CD4-positive, CD25-positive, alpha-beta regulatory T cell (primary cell): ENCODE results near the gene ALG14. TPM values are rescaled to one million over a fixed set of nuclear protein-coding genes. Genes with fewer than 3 reads are reported as not detected.
"Not testable (repeated sequence)": the region's sequence is repeated elsewhere in the genome, so short reads cannot be mapped to it uniquely, and the experiment has no call there.

ENCODE experiments used
- ATAC-seq, 2 donors: fragments of 150-1000 bp; cut with Tn5 transposase; one replicate each; pipeline ENCODE4 v1.10.0; 2021; ENCODE audit warnings: low read depth in 2 of 2, moderate number of reproducible peaks in 2 of 2, moderate library complexity in 1 of 2
- DNase-seq, 3 donors: peaks; one replicate each; pipeline versions ENCODE4 v3.0.0 to v3.0.0-alpha.2; 2012 to 2022; ENCODE audit warnings: mixed read lengths in 1 of 3
- H3K27ac ChIP-seq: one replicate; pipeline ENCODE4 v1.7.0; 2013; ENCODE audit warnings: mild to moderate bottlenecking, low read length; ENCODE audit not compliant: insufficient read depth, poor library complexity, severe bottlenecking
- H3K27me3 ChIP-seq: one replicate; pipeline ENCODE4 v1.7.0; 2013; ENCODE audit warnings: low read length; ENCODE audit not compliant: control insufficient read depth, insufficient read depth
- H3K36me3 ChIP-seq: one replicate; pipeline ENCODE4 v1.7.0; 2013; ENCODE audit warnings: mild to moderate bottlenecking, low read length, moderate library complexity; ENCODE audit not compliant: control insufficient read depth, insufficient read depth
- H3K4me1 ChIP-seq: 2 replicates; pipeline ENCODE4 v1.7.0; 2013; ENCODE audit warnings: mild to moderate bottlenecking, low read length; ENCODE audit not compliant: insufficient read depth, control insufficient read depth, poor library complexity, severe bottlenecking
- H3K4me3 ChIP-seq: one replicate; pipeline ENCODE4 v1.7.0; 2013; ENCODE audit warnings: low read depth, mild to moderate bottlenecking, low read length, moderate library complexity
- H3K9me3 ChIP-seq, 2 experiments: 1 replicate in 1 of 2; 2 replicates in 1 of 2; pipeline ENCODE4 v1.7.0; 2013; ENCODE audit warnings: low read length in 2 of 2, mild to moderate bottlenecking in 1 of 2, moderate library complexity in 1 of 2; ENCODE audit not compliant: control insufficient read depth in 2 of 2
- H3K27ac Mint-ChIP-seq, 3 donors: one replicate each; pipeline ENCODE4 v1.8.0; 2020 to 2022; ENCODE audit warnings: mild to moderate bottlenecking in 3 of 3, mixed read lengths in 3 of 3, moderate library complexity in 2 of 3
- H3K27me3 Mint-ChIP-seq: one replicate; pipeline ENCODE4 v1.8.0; 2022; ENCODE audit warnings: mild to moderate bottlenecking, mixed read lengths
- H3K36me3 Mint-ChIP-seq: one replicate; pipeline ENCODE4 v1.8.0; 2020; ENCODE audit warnings: mixed read lengths
- H3K4me1 Mint-ChIP-seq, 4 donors: one replicate each; pipeline ENCODE4 v1.8.0; 2020 to 2022; ENCODE audit warnings: mixed read lengths in 4 of 4, mild to moderate bottlenecking in 1 of 4
- H3K4me3 Mint-ChIP-seq, 4 donors: one replicate each; pipeline ENCODE4 v1.8.0; 2020 to 2022; ENCODE audit warnings: mild to moderate bottlenecking in 4 of 4, mixed read lengths in 4 of 4, moderate library complexity in 3 of 4
- H3K9me3 Mint-ChIP-seq, 7 donors: one replicate each; pipeline ENCODE4 v1.8.0; 2020 to 2022; ENCODE audit warnings: mixed read lengths in 7 of 7, mild to moderate bottlenecking in 3 of 7, moderate library complexity in 2 of 7
- polyA plus RNA-seq, 4 donors: library from polyadenylated mRNA; unstranded; fragments of 300-500 nt; fragmentation: Illumina TruSeq; gene quantifications; one replicate each; pipeline ENCODE4 v1.2.3, GENCODE V29; 2021
- total RNA-seq: library from RNA; stranded (reverse); gene quantifications from one replicate; pipeline ENCODE4 v1.2.3, GENCODE V29; 2022

The ALG14 gene
- total and polyA plus RNA-seq, 5 donors from 2014 or later, result 1.2 to 11.0 (median 5.7) TPM

- Mint-ChIP-seq H3K36me3 (peaks cover 14% of the 10 kb centered on the region), H3K9me3 (no peaks in the 10 kb centered on the region), H3K27ac (no peak overlapping the region), H3K27me3 (no peaks in the 10 kb centered on the region), H3K4me3 (no peak overlapping the region), H3K4me1 (peaks cover 0 to 4% (median 0%) of the 10 kb centered on the region in 4 donors)
- Histone ChIP-seq H3K27me3 (no peaks in the 10 kb centered on the region), H3K9me3 (no peaks in the 10 kb centered on the region), H3K36me3 (no peaks in the 10 kb centered on the region), H3K4me3 (no peak overlapping the region), H3K4me1 (no peaks in the 10 kb centered on the region), H3K27ac (no peak overlapping the region)
- ATAC-seq, result no peak
- DNase-seq, result no peak
These were observed 15.4 kb downstream of the ALG14 start for GRCh38 chr1:95057351-95057750.

GRCh38 chr1:95049935-95050334 lies 22.8 kb downstream of the ALG14 start:
- no peak for ATAC-seq
- Mint-ChIP-seq H3K36me3 (peaks cover 11% of the 10 kb centered on the region), H3K9me3 (no peaks in the 10 kb centered on the region), H3K4me3 (no peak overlapping the region), H3K4me1 (peaks cover 0 to 5% (median 0%) of the 10 kb centered on the region in 4 donors), H3K27me3 (no peaks in the 10 kb centered on the region), H3K27ac (no peak overlapping the region)
- Histone ChIP-seq H3K4me3 (no peak overlapping the region), H3K27me3 (no peaks in the 10 kb centered on the region), H3K9me3 (no peaks in the 10 kb centered on the region), H3K4me1 (no peaks in the 10 kb centered on the region), H3K36me3 (no peaks in the 10 kb centered on the region), H3K27ac (no peak overlapping the region)
- DNase-seq, result no peak

GRCh38 chr1:95048317-95048716 lies 24.4 kb downstream of the ALG14 start:
- peaks cover 0 to 5% (median 0%) of the 10 kb centered on the region in 4 donors for H3K4me1 Mint-ChIP-seq

GRCh38 chr1:95047624-95048023 lies 25.1 kb downstream of the ALG14 start:
- H3K27ac Mint-ChIP-seq, H3K4me1 ChIP-seq, ATAC-seq, H3K9me3 Mint-ChIP-seq, H3K27me3 ChIP-seq, DNase-seq, H3K9me3 ChIP-seq, H3K27ac ChIP-seq, H3K4me3 Mint-ChIP-seq, H3K4me1 Mint-ChIP-seq, H3K36me3 ChIP-seq, H3K4me3 ChIP-seq, H3K36me3 Mint-ChIP-seq, H3K27me3 Mint-ChIP-seq: not testable (repeated sequence)

More at GRCh38 chr1:95048317-95048716, 24.4 kb downstream of the ALG14 start:
- DNase-seq, result no peak
- Histone ChIP-seq H3K4me1 (no peaks in the 10 kb centered on the region), H3K36me3 (no peaks in the 10 kb centered on the region), H3K9me3 (no peaks in the 10 kb centered on the region), H3K27ac (no peak overlapping the region), H3K27me3 (no peaks in the 10 kb centered on the region), H3K4me3 (no peak overlapping the region)
- no peak overlapping the region for H3K4me3 Mint-ChIP-seq
- H3K27me3 Mint-ChIP-seq, result no peaks in the 10 kb centered on the region
- no peak overlapping the region for H3K27ac Mint-ChIP-seq
- no peaks in the 10 kb centered on the region for H3K9me3 Mint-ChIP-seq
- no peak for ATAC-seq
- H3K36me3 Mint-ChIP-seq, result peaks cover 6% of the 10 kb centered on the region

GRCh38 chr1:95046359-95046758 lies 26.4 kb downstream of the ALG14 start:
- Mint-ChIP-seq H3K27me3 (no peaks in the 10 kb centered on the region), H3K27ac (no peak overlapping the region), H3K36me3 (no peaks in the 10 kb centered on the region), H3K4me1 (peaks cover 0 to 4% (median 0%) of the 10 kb centered on the region in 4 donors), H3K4me3 (no peak overlapping the region), H3K9me3 (no peaks in the 10 kb centered on the region)
- Histone ChIP-seq H3K9me3 (no peaks in the 10 kb centered on the region), H3K4me1 (no peaks in the 10 kb centered on the region), H3K36me3 (no peaks in the 10 kb centered on the region), H3K27me3 (no peaks in the 10 kb centered on the region), H3K4me3 (no peak overlapping the region), H3K27ac (no peak overlapping the region)
- DNase-seq, result no peak
- no peak for ATAC-seq

- Histone ChIP-seq H3K4me1 (no peaks in the 10 kb centered on the region), H3K9me3 (no peaks in the 10 kb centered on the region), H3K4me3 (no peak overlapping the region), H3K27me3 (no peaks in the 10 kb centered on the region), H3K27ac (no peak overlapping the region), H3K36me3 (no peaks in the 10 kb centered on the region)
- no peak overlapping the region for H3K4me3 Mint-ChIP-seq
- DNase-seq, result peak; percentile 63 to 84 (median 79)
- H3K9me3 Mint-ChIP-seq, result no peaks in the 10 kb centered on the region
- peaks cover 5% of the 10 kb centered on the region for H3K36me3 Mint-ChIP-seq
- H3K27ac Mint-ChIP-seq, result no peak overlapping the region
- no peaks in the 10 kb centered on the region for H3K4me1 Mint-ChIP-seq
- no peaks in the 10 kb centered on the region for H3K27me3 Mint-ChIP-seq
- ATAC-seq, result peak; percentile 97
These were observed 29.4 kb downstream of the ALG14 start for GRCh38 chr1:95043141-95043980.

- peaks cover 5% of the 10 kb centered on the region for H3K36me3 Mint-ChIP-seq
- DNase-seq, result no peak
- H3K9me3 Mint-ChIP-seq, result no peaks in the 10 kb centered on the region
- Histone ChIP-seq H3K4me3 (no peak overlapping the region), H3K27ac (no peak overlapping the region), H3K9me3 (no peaks in the 10 kb centered on the region), H3K27me3 (no peaks in the 10 kb centered on the region), H3K36me3 (no peaks in the 10 kb centered on the region), H3K4me1 (no peaks in the 10 kb centered on the region)
- no peak for ATAC-seq
- H3K27me3 Mint-ChIP-seq, result no peaks in the 10 kb centered on the region
- H3K27ac Mint-ChIP-seq, result no peak overlapping the region
- H3K4me1 Mint-ChIP-seq, result no peaks in the 10 kb centered on the region
- H3K4me3 Mint-ChIP-seq, result no peak overlapping the region
These were observed 30.5 kb downstream of the ALG14 start for GRCh38 chr1:95042286-95042685.
